NCI-H2196 (cell line): Measurements from ENCODE around the gene HMCN2.

ENCODE experiments used
- DNase-seq: peaks from one replicate; lab custom pipeline; 2025; ENCODE audit not compliant: unreplicated experiment; lab: John Stamatoyannopoulos, UW

Gene HMCN2

GRCh38 chr9:130341839-130342713 lies 76.5 kb downstream of the HMCN2 start:
- DNase-seq, result no peak

- DNase-seq, result no peak
Measured at GRCh38 chr9:130342714-130343085, 77.1 kb downstream of the HMCN2 start.

- DNase-seq, result peak; percentile 13
Measured at GRCh38 chr9:130343445-130343918, 77.9 kb downstream of the HMCN2 start.

DNA sequence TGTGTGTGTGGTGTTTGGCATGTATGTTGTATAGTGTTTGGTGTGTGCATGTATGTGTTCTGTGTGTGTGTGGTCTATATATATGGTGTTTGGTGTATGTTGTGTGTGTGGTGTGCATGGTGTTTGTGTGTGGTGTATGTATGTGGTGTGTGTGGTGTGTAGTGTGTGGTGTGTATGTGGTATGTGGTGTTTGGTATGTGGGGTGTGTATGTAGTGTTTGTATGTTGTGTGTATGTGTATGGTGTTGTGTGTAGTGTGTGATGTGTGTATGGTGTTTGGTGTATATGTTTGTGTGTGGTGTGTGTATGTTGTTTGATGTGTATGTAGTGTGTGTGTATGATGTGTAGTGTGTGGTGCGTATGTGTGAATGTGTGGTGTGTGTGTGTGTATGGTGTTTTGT lies 78.8 kb downstream of the HMCN2 start:
- DNase-seq, result no peak

DNA sequence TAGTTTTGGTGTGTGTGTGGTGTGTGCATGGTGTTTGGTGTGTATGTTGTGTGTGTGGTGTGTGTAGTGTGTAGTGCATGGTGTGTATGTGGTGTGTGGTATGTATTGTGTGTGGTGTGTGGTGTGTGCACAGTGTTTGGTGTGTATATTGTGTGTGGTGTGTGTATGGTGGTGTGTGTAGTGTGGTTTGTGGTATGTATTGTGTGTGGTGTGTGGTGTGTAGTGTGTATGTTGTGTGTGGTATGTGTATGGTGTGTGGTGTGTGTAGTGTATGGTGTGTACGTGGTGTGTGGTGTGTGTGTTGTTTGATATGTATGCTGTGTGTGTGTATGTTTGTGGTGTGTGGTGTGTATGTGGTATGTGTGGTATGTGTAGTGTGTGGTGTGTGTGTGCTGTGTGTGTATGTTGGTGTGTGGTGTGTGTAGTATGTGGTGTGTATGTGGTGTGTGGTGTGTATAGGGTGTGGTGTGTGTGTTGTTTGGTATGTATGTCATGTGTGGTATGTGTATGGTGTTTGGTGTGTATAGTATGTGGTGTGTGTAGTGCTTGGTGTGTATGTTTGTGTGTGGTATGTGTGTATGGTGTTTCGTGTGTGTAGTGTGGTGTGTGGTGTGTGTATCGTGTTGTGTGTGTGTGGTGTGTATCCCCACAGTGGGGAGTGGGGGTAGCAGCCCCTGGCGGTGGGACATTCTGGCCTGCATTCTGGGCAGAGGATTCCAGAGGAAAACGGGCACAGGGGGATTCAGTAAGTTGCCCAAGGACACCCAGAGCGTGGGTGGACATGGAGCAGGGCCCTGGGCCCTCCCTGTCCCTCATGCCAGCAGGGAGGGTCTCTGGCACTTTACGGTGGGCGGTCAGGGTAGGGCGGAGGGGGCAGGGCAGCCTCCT lies 79.7 kb downstream of the HMCN2 start:
- no peak for DNase-seq

DNA sequence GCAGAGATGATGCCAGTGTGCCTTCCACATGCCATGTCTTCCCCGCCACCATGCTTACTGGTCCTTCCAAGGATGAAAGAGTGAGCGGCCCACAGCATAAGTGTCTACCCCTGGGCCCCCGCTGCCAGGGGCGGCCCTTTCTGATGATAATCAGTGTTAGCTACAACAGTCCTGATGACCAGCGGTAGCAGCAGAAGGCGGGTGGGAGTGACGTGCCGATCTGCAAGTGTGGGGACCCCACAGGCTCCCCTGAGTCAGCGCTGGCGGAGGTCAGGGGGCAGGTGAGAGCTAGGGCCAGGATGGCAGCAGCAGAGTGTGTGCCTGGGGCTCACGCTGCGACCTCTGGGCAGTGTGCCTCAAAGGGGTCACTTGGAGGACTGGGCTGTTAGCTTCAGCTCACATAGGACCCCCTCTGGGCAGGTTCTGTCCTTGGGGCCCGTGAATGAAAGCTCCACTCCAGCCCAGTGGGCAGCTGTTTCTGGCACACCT lies 80.4 kb downstream of the HMCN2 start:
- no peak for DNase-seq

GRCh38 chr9:130346431-130346830 lies 80.9 kb downstream of the HMCN2 start:
- DNase-seq, result no peak

GRCh38 chr9:130347036-130347435 lies 81.5 kb downstream of the HMCN2 start:
- DNase-seq, result no peak

DNA sequence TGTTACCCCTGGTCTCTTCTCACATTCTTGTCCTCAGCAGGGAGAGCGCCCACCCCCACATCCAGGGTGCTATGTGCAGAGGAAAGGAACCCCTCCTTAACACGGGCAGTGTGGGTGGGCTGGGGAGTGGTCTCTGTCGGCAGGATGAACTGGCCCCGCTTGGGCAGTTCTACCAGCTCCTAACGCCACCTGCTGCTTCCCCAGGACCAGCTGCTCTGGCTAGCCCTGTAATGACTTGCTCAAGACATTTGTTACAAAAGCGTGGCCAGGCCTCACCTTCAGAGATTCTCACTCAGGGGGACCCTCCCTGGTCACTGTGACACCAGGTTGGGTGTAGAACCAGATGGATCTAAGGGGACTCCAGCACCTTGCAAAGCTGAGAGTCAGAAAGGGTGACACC lies 82.4 kb downstream of the HMCN2 start:
- DNase-seq, result no peak

GRCh38 chr9:130348341-130348740 lies 82.8 kb downstream of the HMCN2 start:
- DNase-seq, result no peak

DNA sequence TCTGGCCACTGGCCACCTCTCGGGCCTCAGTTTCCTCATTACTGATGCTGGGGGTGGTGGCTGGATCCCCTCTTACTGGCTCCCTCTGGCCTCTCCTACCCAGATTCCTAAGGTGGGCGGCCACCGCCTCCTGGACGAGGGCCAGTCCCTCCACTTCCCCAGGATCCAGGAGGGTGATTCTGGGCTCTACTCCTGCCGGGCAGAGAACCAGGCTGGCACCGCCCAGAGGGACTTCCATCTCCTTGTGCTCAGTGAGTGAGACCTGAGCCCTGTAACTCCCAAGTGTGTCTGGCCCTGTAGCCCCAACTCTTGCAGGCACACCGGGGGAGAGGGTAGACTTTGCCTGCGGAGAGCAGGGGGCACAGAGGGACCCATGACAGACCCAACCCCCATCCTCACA lies 83.3 kb downstream of the HMCN2 start:
- DNase-seq, result no peak

- no peak for DNase-seq
Measured at GRCh38 chr9:130349398-130349797, 83.8 kb downstream of the HMCN2 start.

DNA sequence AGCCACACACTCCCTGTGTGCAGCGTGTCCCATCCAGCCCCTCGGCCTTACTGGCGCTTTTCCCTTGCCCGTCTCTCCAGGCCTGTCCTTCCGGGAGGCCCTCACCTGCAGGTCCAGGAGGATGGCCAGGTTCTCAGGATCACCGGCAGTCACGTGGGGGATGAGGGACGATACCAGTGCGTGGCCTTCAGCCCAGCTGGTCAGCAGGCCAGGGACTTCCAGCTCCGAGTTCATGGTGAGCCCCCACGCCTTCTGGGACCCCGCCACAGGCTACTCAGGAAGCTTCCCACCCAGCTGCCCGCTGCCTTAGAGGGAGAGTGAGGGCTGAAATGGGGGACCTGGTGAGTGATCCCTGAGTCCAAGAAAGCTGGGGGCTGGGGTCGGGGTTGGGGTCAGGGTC lies 85.8 kb downstream of the HMCN2 start:
- DNase-seq, result no peak

DNA sequence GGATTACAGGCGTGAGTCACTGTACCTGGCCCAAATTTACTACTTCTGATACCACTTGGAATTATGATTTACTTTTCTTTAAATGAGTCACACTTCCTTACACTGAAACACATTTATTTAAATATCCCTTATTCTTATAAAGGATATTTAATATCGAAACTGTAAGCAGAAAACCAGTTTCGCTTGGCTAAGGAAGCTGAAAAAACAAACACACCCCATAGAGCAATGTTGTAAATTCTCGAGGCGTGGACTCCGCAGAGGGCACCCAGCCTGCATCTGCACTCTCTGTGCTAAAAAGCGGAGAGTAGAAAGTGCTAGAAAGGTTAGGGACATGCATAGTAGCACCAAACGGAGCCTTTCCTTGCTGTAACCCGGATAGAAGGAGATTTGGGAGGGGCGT lies 86.5 kb downstream of the HMCN2 start:
- DNase-seq, result no peak

DNA sequence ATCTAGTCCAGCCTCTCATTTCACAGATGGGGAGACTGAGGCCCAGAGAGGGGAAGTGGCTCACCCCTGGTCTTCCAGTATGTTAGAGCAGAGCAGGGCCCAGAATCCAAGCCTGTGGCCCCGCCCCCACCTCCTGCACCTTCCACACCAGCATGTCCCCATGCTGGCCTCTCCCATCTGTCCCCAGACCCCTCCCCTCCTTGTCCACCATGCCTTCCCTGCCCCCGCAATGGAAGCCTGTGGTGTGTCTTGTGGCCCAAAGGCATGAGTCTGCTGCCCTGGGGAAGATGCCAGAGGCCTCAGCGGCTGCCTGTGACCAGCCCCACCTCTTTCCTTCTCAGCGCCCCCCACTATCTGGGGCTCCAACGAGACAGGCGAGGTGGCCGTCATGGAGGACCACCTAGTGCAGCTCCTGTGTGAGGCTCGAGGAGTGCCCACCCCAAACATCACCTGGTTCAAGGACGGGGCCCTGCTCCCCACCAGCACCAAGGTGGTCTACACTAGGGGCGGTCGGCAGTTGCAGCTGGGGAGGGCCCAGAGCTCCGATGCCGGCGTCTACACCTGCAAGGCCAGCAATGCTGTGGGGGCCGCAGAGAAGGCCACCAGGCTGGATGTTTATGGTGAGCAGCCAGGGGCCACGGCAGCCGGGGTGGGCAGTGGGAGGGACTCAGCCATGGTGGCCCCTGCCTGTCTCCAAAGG lies 87.2 kb downstream of the HMCN2 start:
- no peak for DNase-seq

GRCh38 chr9:130354378-130354777 lies 88.8 kb downstream of the HMCN2 start:
- DNase-seq, result no peak

DNA sequence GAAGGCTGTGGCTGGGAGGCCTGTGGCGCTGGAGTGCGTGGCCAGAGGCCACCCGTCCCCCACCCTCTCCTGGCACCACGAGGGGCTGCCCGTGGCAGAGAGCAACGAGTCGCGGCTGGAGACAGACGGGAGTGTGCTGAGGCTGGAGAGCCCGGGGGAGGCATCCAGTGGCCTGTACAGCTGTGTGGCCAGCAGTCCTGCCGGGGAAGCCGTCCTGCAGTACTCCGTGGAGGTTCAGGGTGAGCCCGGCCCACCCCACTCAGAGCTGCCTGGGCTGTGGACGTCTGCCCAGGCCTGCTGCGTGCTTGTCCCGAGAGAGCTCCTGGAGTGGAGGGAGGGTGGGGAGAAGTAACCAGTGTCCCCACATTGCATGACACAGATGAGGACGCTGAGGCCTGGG lies 89.2 kb downstream of the HMCN2 start:
- DNase-seq, result no peak

DNA sequence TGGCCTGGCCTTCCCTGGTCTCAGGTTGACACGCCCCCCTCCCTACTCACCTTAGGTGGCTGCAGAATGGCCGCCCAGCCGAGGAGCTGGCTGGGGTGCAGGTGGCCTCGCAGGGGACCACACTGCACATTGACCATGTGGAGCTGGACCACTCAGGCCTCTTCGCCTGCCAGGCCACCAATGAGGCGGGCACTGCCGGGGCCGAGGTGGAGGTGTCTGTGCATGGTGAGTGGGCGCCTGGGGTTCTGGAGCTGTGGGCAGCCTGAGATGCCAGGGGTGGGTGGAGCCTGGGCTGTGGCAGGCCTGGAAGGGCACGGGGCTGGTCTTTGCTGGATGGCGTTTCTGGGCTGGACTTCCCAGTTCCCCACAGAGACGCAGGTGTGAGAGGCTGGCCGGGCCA lies 90.5 kb downstream of the HMCN2 start:
- DNase-seq, result no peak

DNA sequence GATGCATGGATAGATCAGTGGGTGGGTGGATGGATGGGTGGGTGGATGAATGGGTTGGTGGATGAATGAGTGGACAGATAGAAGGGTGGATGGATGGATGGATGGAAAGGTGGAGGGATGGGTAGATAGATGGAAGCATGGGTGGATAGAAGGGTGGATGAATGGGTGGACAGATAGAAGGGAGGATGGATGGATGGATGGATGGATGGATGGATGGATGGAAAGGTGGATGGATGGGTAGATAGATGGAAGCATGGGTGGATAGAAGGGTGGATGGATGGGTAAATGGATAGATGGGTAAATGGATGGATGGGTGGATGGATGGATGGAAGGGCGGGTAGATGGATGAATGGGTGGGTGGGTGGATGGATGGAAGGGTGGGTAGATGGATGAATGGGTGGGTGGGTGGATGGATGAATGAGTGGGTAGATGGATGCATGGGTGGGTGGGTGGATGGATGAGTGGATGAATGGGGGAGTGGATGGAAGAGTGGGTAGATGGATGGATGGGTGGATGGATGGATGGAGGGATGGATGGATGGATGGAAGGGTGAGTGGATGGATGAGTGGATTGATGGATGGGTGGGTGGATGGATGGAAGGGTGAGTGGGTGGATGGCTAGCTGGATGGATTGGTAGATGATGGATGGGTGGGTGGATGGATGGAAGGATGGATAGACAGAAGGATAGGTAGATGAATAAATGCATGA lies 91.5 kb downstream of the HMCN2 start:
- no peak for DNase-seq

GRCh38 chr9:130358928-130359327 lies 93.4 kb downstream of the HMCN2 start:
- DNase-seq, result no peak

GRCh38 chr9:130359819-130360218 lies 94.3 kb downstream of the HMCN2 start:
- DNase-seq, result no peak
